Prostate gland (tissue), 2 donors: ENCODE results near the gene MED27.

Source experiments
- CTCF ChIP-seq, 4 experiments: fragments of 200-600 bp in 2 of 4; fragments of 450-650 bp in 2 of 4; sonication (generic) in 2 of 4; IDR thresholded peaks; 1 replicate in 3 of 4; 2 replicates in 1 of 4; pipeline ENCODE4 v1.5.1; 2016 to 2019; ENCODE audit warnings: antibody characterized with exemption in 4 of 4, mild to moderate bottlenecking in 2 of 4, moderate library complexity in 2 of 4
- POLR2A ChIP-seq: fragments of 450-650 bp; IDR thresholded peaks from one replicate; pipeline ENCODE4 v1.6.1; 2016; ENCODE audit warnings: antibody characterized with exemption, mild to moderate bottlenecking

GRCh38 chr9:132032238-132032950, 47.3 kb downstream of the MED27 start:
- no peak for TF ChIP-seq CTCF (IDR thresholded peaks at IDR 0.05)
- no peak for TF ChIP-seq POLR2A
